Stimulated activated memory B cell treated with anti-CD40 and anti-IgM and Interleukin-4, amounts not matched to agents 10 μg/mL and 1 μg/mL and 100 μg/mL, for 72 hours (primary cell): ENCODE measurements around the gene KRT80.

Source experiments
- ATAC-seq: fragments of 150-1000 bp; cut with Tn5 transposase; 2 replicates; pipeline ENCODE4 v1.10.0; 2021
- H3K27ac Mint-ChIP-seq: one replicate; pipeline ENCODE4 v1.8.0; 2022; ENCODE audit warnings: mild to moderate bottlenecking, mixed read lengths
- H3K27me3 Mint-ChIP-seq: one replicate; pipeline ENCODE4 v1.8.0; 2022; ENCODE audit warnings: mixed read lengths
- H3K36me3 Mint-ChIP-seq: one replicate; pipeline ENCODE4 v1.8.0; 2022; ENCODE audit warnings: mixed read lengths
- H3K4me1 Mint-ChIP-seq: one replicate; pipeline ENCODE4 v1.8.0; 2022; ENCODE audit warnings: mixed read lengths
- H3K4me3 Mint-ChIP-seq: one replicate; pipeline ENCODE4 v1.8.0; 2022; ENCODE audit warnings: mild to moderate bottlenecking, moderate library complexity, mixed read lengths
- H3K9me3 Mint-ChIP-seq: one replicate; pipeline ENCODE4 v1.8.0; 2022; ENCODE audit warnings: mixed read lengths

The KRT80 gene

DNA sequence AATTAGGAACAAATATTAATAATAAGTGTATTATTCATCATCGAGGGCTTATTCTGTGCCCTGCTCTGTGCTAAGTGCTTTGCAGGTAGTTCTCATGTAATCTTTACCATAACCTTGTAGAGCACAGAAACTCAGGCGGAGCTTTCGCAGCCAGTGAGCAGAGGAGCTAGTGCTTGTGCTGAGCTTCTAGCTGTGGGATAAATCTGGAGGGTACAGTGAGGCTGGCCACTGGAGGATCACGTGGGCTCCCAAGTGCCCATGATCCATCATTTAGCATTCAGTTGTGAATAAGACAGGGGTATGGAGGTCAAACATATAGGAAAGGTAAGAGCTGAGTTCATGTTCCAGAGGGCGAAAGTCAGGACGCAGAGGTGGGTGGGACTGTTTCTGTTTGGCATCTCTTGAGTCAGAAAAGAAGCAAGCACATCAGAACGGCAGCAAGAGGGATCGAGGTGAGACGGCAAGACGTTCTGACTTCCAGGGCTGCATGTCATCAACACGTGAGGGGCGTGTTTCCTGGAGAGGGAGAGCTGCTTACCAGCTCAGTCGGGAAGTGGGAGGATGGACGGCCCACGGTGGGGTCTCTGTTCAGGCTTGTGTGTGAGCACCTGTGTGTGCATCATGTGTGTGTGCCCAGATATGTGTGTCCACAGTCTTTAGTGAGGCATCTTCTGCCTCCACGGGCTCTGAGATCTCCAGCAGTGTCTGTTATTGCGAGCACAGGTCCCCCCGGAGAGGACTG is 16.8 kb upstream of the KRT80 start:
- H3K4me1 Mint-ChIP-seq: no peaks in the 10 kb centered on the region
- no peaks in the 10 kb centered on the region for H3K9me3 Mint-ChIP-seq
- H3K36me3 Mint-ChIP-seq: no peaks in the 10 kb centered on the region
- ATAC-seq: no peak
- H3K27ac Mint-ChIP-seq: no peak overlapping the region
- H3K4me3 Mint-ChIP-seq: no peak overlapping the region
- H3K27me3 Mint-ChIP-seq: peaks cover 41% of the 10 kb centered on the region

DNA sequence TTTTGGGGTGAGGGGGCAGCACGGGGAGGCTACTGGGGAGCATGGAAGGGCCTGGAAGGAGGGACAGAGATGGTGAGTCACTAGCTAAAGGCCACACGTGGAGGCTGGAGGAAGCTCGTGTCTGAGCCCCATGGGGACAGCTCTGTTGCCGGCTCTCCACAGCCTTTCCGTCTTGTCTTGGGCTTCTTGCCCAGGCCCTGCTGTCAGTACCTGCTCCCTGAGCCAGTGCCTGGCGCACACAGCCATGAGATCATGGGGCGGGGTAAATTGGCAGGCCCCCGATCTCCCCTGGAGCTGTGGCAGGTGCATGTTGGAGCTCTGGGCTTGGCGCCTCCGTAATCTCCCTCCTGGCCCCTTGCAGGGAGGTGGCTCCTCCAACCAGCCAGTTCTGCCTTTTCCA is 16.1 kb upstream of the KRT80 start:
- ATAC-seq: no peak
- no peak overlapping the region for H3K4me3 Mint-ChIP-seq
- no peaks in the 10 kb centered on the region for H3K36me3 Mint-ChIP-seq
- no peak overlapping the region for H3K27ac Mint-ChIP-seq
- H3K27me3 Mint-ChIP-seq: peaks cover 40% of the 10 kb centered on the region
- peaks cover 4% of the 10 kb centered on the region for H3K4me1 Mint-ChIP-seq
- no peaks in the 10 kb centered on the region for H3K9me3 Mint-ChIP-seq

DNA sequence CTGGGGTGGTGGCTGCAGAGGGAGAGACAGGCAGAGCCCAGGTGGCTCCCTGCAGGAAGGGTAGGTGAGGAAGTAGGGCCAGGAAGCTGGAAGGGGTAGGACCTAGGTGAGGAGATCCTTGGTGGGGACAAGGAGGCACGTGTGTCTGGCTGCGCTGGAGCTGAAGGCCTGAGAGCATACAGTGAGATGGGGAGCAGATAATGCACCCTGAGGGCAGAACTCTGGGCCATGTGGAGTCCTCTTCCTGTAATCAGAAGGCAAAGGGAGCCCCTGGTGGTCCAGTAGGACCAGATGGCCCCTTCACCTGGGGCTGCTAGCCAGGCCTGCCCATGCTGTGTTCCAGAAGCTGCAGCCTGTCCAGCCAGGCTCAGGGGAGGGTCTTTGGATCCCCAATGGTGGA is 15.3 kb upstream of the KRT80 start:
- Mint-ChIP-seq H3K9me3 (no peaks in the 10 kb centered on the region), H3K27ac (no peak overlapping the region), H3K4me1 (peaks cover 7% of the 10 kb centered on the region), H3K4me3 (no peak overlapping the region), H3K27me3 (peaks cover 46% of the 10 kb centered on the region), H3K36me3 (no peaks in the 10 kb centered on the region)
- ATAC-seq: no peak

GRCh38 chr12:52206304-52207040 is 14.7 kb upstream of the KRT80 start:
- no peaks in the 10 kb centered on the region for H3K36me3 Mint-ChIP-seq
- no peak overlapping the region for H3K4me3 Mint-ChIP-seq
- no peak overlapping the region for H3K27ac Mint-ChIP-seq
- peaks cover 51% of the 10 kb centered on the region for H3K27me3 Mint-ChIP-seq
- no peak for ATAC-seq
- peaks cover 7% of the 10 kb centered on the region for H3K4me1 Mint-ChIP-seq
- no peaks in the 10 kb centered on the region for H3K9me3 Mint-ChIP-seq

GRCh38 chr12:52205612-52206303 is 13.9 kb upstream of the KRT80 start:
- ATAC-seq: no peak
- H3K4me1 Mint-ChIP-seq: peaks cover 7% of the 10 kb centered on the region
- H3K4me3 Mint-ChIP-seq: no peak overlapping the region
- H3K9me3 Mint-ChIP-seq: no peaks in the 10 kb centered on the region
- H3K27ac Mint-ChIP-seq: no peak overlapping the region
- H3K36me3 Mint-ChIP-seq: no peaks in the 10 kb centered on the region
- peaks cover 51% of the 10 kb centered on the region for H3K27me3 Mint-ChIP-seq

DNA sequence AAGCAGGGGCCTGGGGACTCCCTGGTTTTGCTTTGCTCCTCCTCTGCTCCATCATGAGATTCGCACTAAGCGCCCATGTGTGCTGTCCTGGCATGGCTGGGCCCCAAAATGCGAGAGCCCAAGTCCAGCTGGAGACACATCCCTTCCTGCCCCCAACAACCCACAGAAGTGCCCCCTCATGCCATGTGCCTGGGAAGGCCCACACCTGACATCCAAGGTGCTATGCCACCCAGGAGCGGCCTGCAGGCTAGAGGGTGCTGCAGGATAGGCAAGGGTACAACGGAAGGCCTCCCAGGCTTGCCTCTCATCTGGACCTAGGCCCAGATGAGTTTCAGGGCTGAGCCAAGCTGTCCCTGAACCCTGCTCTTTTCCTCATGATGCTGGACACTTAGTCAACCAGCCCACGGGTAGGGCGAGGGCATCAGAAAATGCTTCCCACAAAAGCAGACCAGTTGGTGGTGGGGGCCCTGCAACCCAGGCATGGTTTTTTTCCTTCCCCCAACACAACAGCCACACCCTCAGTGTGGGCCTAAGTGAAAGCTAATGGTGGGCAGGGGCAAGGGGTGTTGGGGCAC is 13.2 kb upstream of the KRT80 start:
- Mint-ChIP-seq H3K4me1 (peaks cover 7% of the 10 kb centered on the region), H3K9me3 (no peaks in the 10 kb centered on the region), H3K4me3 (no peak overlapping the region), H3K27me3 (peaks cover 58% of the 10 kb centered on the region), H3K27ac (no peak overlapping the region), H3K36me3 (no peaks in the 10 kb centered on the region)
- no peak for ATAC-seq

DNA sequence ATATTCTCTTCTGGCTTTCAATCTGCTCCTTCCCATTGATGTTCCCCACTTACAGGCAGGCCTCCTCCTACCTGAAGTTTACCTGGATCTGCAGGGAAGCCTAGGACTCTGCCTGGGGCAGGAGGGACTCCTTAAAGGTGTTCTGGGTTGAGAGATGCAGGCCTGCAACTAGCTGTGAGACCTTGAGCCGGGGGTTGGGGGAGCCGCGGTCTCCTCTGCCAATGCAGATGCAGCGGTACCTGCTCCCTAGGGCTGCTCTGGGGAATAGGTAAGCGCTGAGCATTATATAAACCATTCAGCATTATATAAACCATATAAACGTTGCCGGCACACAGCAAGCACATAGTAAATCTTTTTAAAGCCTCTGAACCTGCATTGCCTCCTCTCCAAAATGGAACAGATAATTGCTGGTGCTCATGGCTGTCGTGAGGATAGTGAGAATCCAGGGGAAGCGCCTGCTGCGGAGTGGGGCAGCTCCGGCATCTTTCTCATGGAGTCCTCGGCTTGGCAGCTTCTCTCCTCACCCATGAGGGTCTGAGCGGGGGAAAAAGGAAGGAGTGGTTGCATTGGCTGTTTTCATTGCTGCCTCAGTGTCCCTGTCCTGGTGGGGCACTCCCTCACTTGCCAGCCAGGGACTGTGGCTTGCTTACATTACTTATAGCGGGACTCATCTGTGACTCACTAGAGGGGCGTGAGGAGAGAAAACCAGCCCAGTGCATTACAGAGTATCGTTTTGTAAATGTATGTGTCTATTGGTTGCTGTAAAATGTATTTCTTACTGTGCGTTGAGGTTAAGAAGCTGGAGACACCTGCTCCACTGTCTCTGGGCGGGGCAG is 12.5 kb upstream of the KRT80 start:
- Mint-ChIP-seq H3K27ac (no peak overlapping the region), H3K4me3 (no peak overlapping the region), H3K27me3 (peaks cover 61% of the 10 kb centered on the region), H3K4me1 (peaks cover 7% of the 10 kb centered on the region), H3K36me3 (no peaks in the 10 kb centered on the region), H3K9me3 (no peaks in the 10 kb centered on the region)
- no peak for ATAC-seq

- Mint-ChIP-seq H3K4me3 (no peak overlapping the region), H3K9me3 (no peaks in the 10 kb centered on the region), H3K27me3 (peaks cover 70% of the 10 kb centered on the region), H3K4me1 (peaks cover 7% of the 10 kb centered on the region), H3K27ac (no peak overlapping the region), H3K36me3 (no peaks in the 10 kb centered on the region)
- ATAC-seq: no peak
Measured at GRCh38 chr12:52203079-52203921, 11.5 kb upstream of the KRT80 start.

DNA sequence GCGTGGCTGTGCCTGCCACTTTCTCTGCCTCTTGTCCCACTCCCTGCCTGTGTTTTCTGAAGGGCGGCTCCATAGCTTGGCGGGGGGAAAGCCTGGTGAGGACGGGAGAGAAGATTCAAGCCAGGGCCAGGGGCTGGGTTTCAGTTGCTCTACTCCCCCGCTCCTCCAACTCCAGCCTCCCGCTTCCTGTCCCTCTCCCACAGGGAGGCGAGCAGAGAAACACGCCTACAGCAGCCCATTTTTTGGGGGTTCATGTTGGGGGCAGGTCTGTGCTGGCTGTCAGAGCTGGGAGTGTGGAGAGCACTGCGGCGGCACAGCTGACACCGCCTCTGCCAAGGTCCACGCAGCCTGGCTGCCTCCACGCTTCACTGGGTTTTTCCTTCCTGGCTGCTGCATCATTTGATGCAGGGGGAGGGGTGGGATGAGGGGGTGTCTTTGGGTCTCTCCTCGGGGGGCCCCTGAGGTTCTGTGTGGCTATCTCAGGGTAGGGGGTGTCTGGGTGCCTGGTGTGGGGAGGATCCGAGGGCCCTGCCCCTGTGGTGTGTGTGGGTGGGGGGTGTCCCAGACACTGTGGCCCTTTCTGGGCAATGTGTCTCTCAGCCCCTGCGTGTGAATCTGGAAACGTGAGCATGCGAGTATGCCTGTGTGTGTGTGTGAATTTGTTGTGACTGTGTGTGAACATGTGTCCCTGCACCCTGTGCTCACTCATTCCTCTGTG is 10.7 kb upstream of the KRT80 start:
- H3K9me3 Mint-ChIP-seq: no peaks in the 10 kb centered on the region
- peaks cover 7% of the 10 kb centered on the region for H3K4me1 Mint-ChIP-seq
- no peak overlapping the region for H3K27ac Mint-ChIP-seq
- no peak overlapping the region for H3K4me3 Mint-ChIP-seq
- peaks cover 66% of the 10 kb centered on the region for H3K27me3 Mint-ChIP-seq
- ATAC-seq: peak; percentile 35
- no peaks in the 10 kb centered on the region for H3K36me3 Mint-ChIP-seq

- peaks cover 59% of the 10 kb centered on the region for H3K27me3 Mint-ChIP-seq
- H3K4me1 Mint-ChIP-seq: peaks cover 7% of the 10 kb centered on the region
- H3K4me3 Mint-ChIP-seq: no peak overlapping the region
Measured at GRCh38 chr12:52201451-52201839, 9.6 kb upstream of the KRT80 start.

DNA sequence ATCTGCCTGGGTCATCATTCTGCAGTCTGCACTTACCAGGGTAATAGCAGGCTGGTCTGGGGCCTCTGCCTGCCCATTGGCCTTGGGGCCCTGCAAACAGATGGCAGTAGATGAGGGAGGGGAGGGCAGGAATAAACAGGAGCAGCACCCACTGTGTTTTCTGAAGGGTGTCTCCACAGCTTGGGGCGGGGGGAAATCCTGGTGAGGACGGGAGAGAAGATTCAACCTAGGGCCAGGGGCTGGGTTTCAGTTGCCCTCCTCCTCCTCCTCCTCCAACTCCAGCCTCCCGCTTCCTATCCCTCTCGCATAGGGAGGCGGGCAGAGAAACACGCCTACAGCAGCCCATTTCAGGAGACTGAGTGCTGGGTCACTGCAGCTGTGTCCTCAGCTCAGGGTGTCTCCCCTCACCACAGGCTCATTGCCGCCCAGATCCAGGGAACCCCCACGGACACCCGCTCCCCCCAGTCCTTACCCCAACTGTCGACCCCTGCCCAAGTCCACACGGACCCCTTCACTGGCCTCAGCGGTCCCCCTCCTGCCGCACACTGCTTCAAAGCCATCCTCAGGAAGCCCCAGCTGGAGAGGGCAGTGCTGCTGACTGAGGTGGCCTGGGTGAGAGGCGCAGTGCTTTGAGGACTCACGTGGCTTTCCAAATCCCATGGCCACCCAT is 9.1 kb upstream of the KRT80 start:
- Mint-ChIP-seq H3K36me3 (no peaks in the 10 kb centered on the region), H3K27me3 (peaks cover 59% of the 10 kb centered on the region), H3K4me1 (peaks cover 7% of the 10 kb centered on the region), H3K9me3 (no peaks in the 10 kb centered on the region), H3K4me3 (no peak overlapping the region), H3K27ac (no peak overlapping the region)
- no peak for ATAC-seq

More at GRCh38 chr12:52201451-52201839, 9.6 kb upstream of the KRT80 start:
- Mint-ChIP-seq H3K36me3 (no peaks in the 10 kb centered on the region), H3K9me3 (no peaks in the 10 kb centered on the region), H3K27ac (no peak overlapping the region)
- no peak for ATAC-seq

- Mint-ChIP-seq H3K27me3 (peaks cover 62% of the 10 kb centered on the region), H3K4me1 (peaks cover 7% of the 10 kb centered on the region), H3K36me3 (no peaks in the 10 kb centered on the region), H3K27ac (no peak overlapping the region), H3K9me3 (no peaks in the 10 kb centered on the region), H3K4me3 (no peak overlapping the region)
- ATAC-seq: no peak
Measured at GRCh38 chr12:52200086-52200780, 8.4 kb upstream of the KRT80 start.
